Mesendoderm (in vitro differentiated cells): Measurements from ENCODE around the gene SMIM5.

ENCODE experiments used
- DNase-seq: peaks from one replicate; pipeline ENCODE4 v3.0.0; 2013
- H2AK5ac ChIP-seq: 2 replicates; pipeline ENCODE4 v1.6.1; 2013; ENCODE audit warnings: low read length, inconsistent platforms
- H2BK120ac ChIP-seq: 2 replicates; pipeline ENCODE4 v1.6.1; 2013; ENCODE audit warnings: low read depth, mild to moderate bottlenecking, low read length, moderate library complexity, mixed read lengths
- H2BK15ac ChIP-seq: replicated peaks from 2 replicates; pipeline ENCODE4 v1.6.1; 2013; ENCODE audit warnings: low read depth, mild to moderate bottlenecking, moderate library complexity
- H2BK5ac ChIP-seq: 2 replicates; pipeline ENCODE4 v1.6.1; 2013; ENCODE audit warnings: low read length, inconsistent platforms
- H3K18ac ChIP-seq: 2 replicates; pipeline ENCODE4 v1.6.1; 2013; ENCODE audit warnings: mild to moderate bottlenecking, low read length, mixed read lengths
- H3K23ac ChIP-seq: one replicate; pipeline ENCODE4 v1.6.1; 2013; ENCODE audit warnings: low read length
- H3K27ac ChIP-seq: 2 replicates; pipeline ENCODE4 v1.5.1; 2013; ENCODE audit warnings: low read depth, mild to moderate bottlenecking, inconsistent platforms, low read length, moderate library complexity
- H3K27me3 ChIP-seq: 2 replicates; pipeline ENCODE4 v1.6.1; 2013; ENCODE audit warnings: low read length, control low read depth, mild to moderate bottlenecking, inconsistent platforms; ENCODE audit not compliant: insufficient read depth, poor library complexity
- H3K36me3 ChIP-seq: 2 replicates; pipeline ENCODE4 v1.6.1; 2013; ENCODE audit warnings: low read length, inconsistent platforms; ENCODE audit not compliant: control insufficient read depth, insufficient read depth
- H3K4ac ChIP-seq: one replicate; pipeline ENCODE4 v1.6.1; 2013; ENCODE audit warnings: low read depth, mild to moderate bottlenecking, low read length, moderate library complexity
- H3K4me1 ChIP-seq: 2 replicates; pipeline ENCODE4 v1.6.1; 2013; ENCODE audit warnings: low read depth, low read length, inconsistent platforms; ENCODE audit not compliant: control insufficient read depth
- H3K4me2 ChIP-seq: 2 replicates; pipeline ENCODE4 v1.6.1; 2013; ENCODE audit warnings: low read length
- H3K4me3 ChIP-seq: 2 replicates; pipeline ENCODE4 v1.5.1; 2013; ENCODE audit warnings: mild to moderate bottlenecking, low read length
- H3K56ac ChIP-seq: one replicate; pipeline ENCODE4 v1.6.1; 2013; ENCODE audit warnings: low read length
- H3K79me1 ChIP-seq: 2 replicates; pipeline ENCODE4 v1.6.1; 2013; ENCODE audit warnings: low read length, inconsistent platforms
- H3K79me2 ChIP-seq: 2 replicates; pipeline ENCODE4 v1.6.1; 2013; ENCODE audit warnings: mild to moderate bottlenecking, low read length; ENCODE audit not compliant: control insufficient read depth, insufficient read depth
- H3K9ac ChIP-seq: 2 replicates; pipeline ENCODE4 v1.6.1; 2013; ENCODE audit warnings: low read length, inconsistent platforms
- H4K5ac ChIP-seq: one replicate; pipeline ENCODE4 v1.6.1; 2013; ENCODE audit warnings: low read length
- H4K8ac ChIP-seq: one replicate; pipeline ENCODE4 v1.6.1; 2013; ENCODE audit warnings: low read depth, mild to moderate bottlenecking, control low read depth, low read length, moderate library complexity
- WGBS: extraction: QIAGEN DNeasy Blood & Tissue Kit; methylation state at CpG from one replicate; pipeline ENCODE4 v1.1.7; 2013; ENCODE audit warnings: low lambda C conversion rate, missing lambda C conversion rate; ENCODE audit not compliant: insufficient coverage; ENCODE audit errors: extremely low coverage; 5-methylcytosine and 5-hydroxymethylcytosine counted together

The SMIM5 gene

DNA sequence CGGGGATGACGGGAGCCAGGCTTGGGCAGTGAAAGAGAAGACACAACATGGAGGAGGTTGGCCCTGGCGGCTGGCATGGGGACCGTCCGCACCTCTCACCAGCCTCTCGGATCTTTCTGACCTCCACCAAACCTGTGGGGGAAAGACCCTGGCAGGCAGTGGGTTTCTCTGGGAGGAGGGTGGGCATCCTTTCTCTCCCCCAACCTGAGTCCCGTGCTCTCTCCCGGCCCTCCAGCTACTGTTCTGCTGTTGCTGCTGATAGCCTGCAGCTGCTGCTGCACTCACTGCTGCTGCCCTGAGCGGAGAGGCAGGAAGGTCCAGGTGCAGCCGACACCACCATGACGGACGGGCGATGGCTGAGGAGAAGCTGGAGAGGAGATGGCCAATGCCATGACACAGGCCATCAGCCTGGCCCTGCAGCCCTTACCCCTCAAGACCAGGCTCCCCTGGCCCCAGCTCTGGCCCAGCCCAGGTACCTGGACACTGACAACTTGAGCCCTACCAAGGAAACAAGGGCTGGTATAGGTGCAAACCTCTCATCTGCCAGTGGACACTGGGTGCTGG, 7.4 kb downstream of the SMIM5 start:
- H3K4me3 ChIP-seq: no peak overlapping the region
- H3K23ac ChIP-seq: no peak overlapping the region
- no peaks in the 10 kb centered on the region for H3K4me1 ChIP-seq
- no peak overlapping the region for H3K27ac ChIP-seq
- H4K8ac ChIP-seq: no peak overlapping the region
- H3K18ac ChIP-seq: no peak overlapping the region
- H3K4me2 ChIP-seq: no peak overlapping the region
- H2BK5ac ChIP-seq: no peak overlapping the region
- H2BK120ac ChIP-seq: no peak overlapping the region
- H2BK15ac ChIP-seq: no peak overlapping the region
- H2AK5ac ChIP-seq: no peak overlapping the region
- H3K79me1 ChIP-seq: no peaks in the 10 kb centered on the region
- WGBS: no CpG with 5 or more reads among the region's 13 CpGs
- no peak overlapping the region for H4K5ac ChIP-seq
- no peak overlapping the region for H3K4ac ChIP-seq
- H3K9ac ChIP-seq: no peak overlapping the region
- DNase-seq: no peak
- H3K36me3 ChIP-seq: no peaks in the 10 kb centered on the region
- H3K56ac ChIP-seq: no peak overlapping the region
- H3K27me3 ChIP-seq: no peaks in the 10 kb centered on the region
- no peaks in the 10 kb centered on the region for H3K79me2 ChIP-seq

GRCh38 chr17:75641343-75641742, 8.1 kb downstream of the SMIM5 start:
- no peak for DNase-seq
- no CpG with 5 or more reads among the region's 9 CpGs for WGBS

DNA sequence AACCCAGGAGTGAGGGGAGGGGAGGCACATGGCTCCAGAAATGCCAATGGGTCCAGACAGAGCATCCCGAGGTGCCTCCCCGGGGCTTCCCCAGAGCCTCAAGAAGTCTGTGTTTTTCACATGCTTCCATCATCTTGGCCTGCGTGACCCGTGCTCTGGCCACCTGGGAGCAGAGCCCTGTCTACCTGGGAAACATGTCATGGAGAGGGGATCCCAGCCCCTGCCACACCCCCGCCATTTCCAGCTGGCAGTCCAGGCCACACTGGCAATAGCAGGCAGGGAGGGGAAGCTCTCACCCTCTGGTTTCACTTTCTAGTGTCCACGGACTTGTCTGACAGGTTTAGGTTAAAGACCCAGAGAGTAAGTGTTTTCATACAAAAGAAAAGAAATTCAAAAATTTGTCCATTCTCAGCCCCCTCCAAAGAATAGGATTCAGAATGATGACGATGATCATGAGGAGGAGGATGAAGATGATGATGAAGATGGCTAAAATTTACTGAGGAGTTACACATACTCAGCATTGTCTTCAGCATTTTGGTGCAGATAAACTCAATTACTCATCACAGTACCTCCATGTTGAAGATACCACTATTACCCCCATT, 9.0 kb downstream of the SMIM5 start:
- H2AK5ac ChIP-seq: no peak overlapping the region
- H3K4me1 ChIP-seq: no peaks in the 10 kb centered on the region
- no peak overlapping the region for H3K4me3 ChIP-seq
- no peak overlapping the region for H2BK120ac ChIP-seq
- no peaks in the 10 kb centered on the region for H3K79me2 ChIP-seq
- no peak overlapping the region for H4K5ac ChIP-seq
- no peaks in the 10 kb centered on the region for H3K79me1 ChIP-seq
- H3K4me2 ChIP-seq: no peak overlapping the region
- no peak overlapping the region for H4K8ac ChIP-seq
- no peaks in the 10 kb centered on the region for H3K27me3 ChIP-seq
- H3K9ac ChIP-seq: no peak overlapping the region
- no peak overlapping the region for H2BK15ac ChIP-seq
- H3K23ac ChIP-seq: no peak overlapping the region
- H3K36me3 ChIP-seq: no peaks in the 10 kb centered on the region
- no peak overlapping the region for H3K18ac ChIP-seq
- H2BK5ac ChIP-seq: no peak overlapping the region
- DNase-seq: no peak
- no CpG with 5 or more reads among the region's 7 CpGs for WGBS
- H3K27ac ChIP-seq: no peak overlapping the region
- H3K56ac ChIP-seq: no peak overlapping the region
- no peak overlapping the region for H3K4ac ChIP-seq

More at GRCh38 chr17:75641343-75641742, 8.1 kb downstream of the SMIM5 start:
- no peak overlapping the region for H2BK15ac ChIP-seq
- H3K79me2 ChIP-seq: no peaks in the 10 kb centered on the region
- H3K27me3 ChIP-seq: no peaks in the 10 kb centered on the region
- no peak overlapping the region for H3K9ac ChIP-seq
- H3K23ac ChIP-seq: no peak overlapping the region
- no peak overlapping the region for H2BK5ac ChIP-seq
- no peak overlapping the region for H3K18ac ChIP-seq
- H4K5ac ChIP-seq: no peak overlapping the region
- H3K56ac ChIP-seq: no peak overlapping the region
- H3K79me1 ChIP-seq: no peaks in the 10 kb centered on the region
- no peak overlapping the region for H3K4me3 ChIP-seq
- no peak overlapping the region for H2BK120ac ChIP-seq
- H3K4me1 ChIP-seq: no peaks in the 10 kb centered on the region
- H3K4ac ChIP-seq: no peak overlapping the region
- H3K4me2 ChIP-seq: no peak overlapping the region
- H3K36me3 ChIP-seq: no peaks in the 10 kb centered on the region
- no peak overlapping the region for H4K8ac ChIP-seq
- H3K27ac ChIP-seq: no peak overlapping the region
- H2AK5ac ChIP-seq: no peak overlapping the region

GRCh38 chr17:75642784-75643642, 9.8 kb downstream of the SMIM5 start:
- Histone ChIP-seq H3K4ac (no peak overlapping the region), H4K8ac (no peak overlapping the region), H3K79me2 (no peaks in the 10 kb centered on the region), H3K27me3 (no peaks in the 10 kb centered on the region), H3K56ac (no peak overlapping the region), H3K9ac (no peak overlapping the region), H3K79me1 (no peaks in the 10 kb centered on the region), H3K18ac (no peak overlapping the region), H3K23ac (no peak overlapping the region), H2BK120ac (no peak overlapping the region), H3K27ac (no peak overlapping the region), H3K4me3 (no peak overlapping the region), H3K4me1 (no peaks in the 10 kb centered on the region), H2BK5ac (no peak overlapping the region), H3K4me2 (no peak overlapping the region), H2AK5ac (no peak overlapping the region), H2BK15ac (no peak overlapping the region), H4K5ac (no peak overlapping the region), H3K36me3 (no peaks in the 10 kb centered on the region)
- WGBS: no CpG with 5 or more reads among the region's 17 CpGs
- DNase-seq: peak; percentile 30

GRCh38 chr17:75643643-75644017, 10.4 kb downstream of the SMIM5 start:
- no peak overlapping the region for H3K56ac ChIP-seq
- no peak overlapping the region for H3K23ac ChIP-seq
- no peak overlapping the region for H3K4me3 ChIP-seq
- H3K79me1 ChIP-seq: no peaks in the 10 kb centered on the region
- no peak overlapping the region for H3K4ac ChIP-seq
- H2AK5ac ChIP-seq: no peak overlapping the region
- H3K9ac ChIP-seq: no peak overlapping the region
- no peak overlapping the region for H4K8ac ChIP-seq
- no peak overlapping the region for H2BK120ac ChIP-seq
- H3K27me3 ChIP-seq: no peaks in the 10 kb centered on the region
- no peaks in the 10 kb centered on the region for H3K79me2 ChIP-seq
- H3K27ac ChIP-seq: no peak overlapping the region
- no peak overlapping the region for H3K4me2 ChIP-seq
- H2BK15ac ChIP-seq: no peak overlapping the region
- no peak overlapping the region for H2BK5ac ChIP-seq
- H4K5ac ChIP-seq: no peak overlapping the region
- WGBS: no CpG with 5 or more reads among the region's 7 CpGs
- H3K36me3 ChIP-seq: no peaks in the 10 kb centered on the region
- H3K4me1 ChIP-seq: no peaks in the 10 kb centered on the region
- DNase-seq: no peak
- H3K18ac ChIP-seq: no peak overlapping the region
